Left ventricle myocardium superior (tissue), 1 donor: Measurements from ENCODE around the gene HEYL. TPM values are rescaled to one million over a fixed set of nuclear protein-coding genes. Genes with fewer than 3 reads are reported as not detected.
"Not testable (repeated sequence)": the region's sequence is repeated elsewhere in the genome, so short reads cannot be mapped to it uniquely, and the experiment has no call there.

Experiments
- ATAC-seq: fragments of 200-7000 bp; cut with Tn5 transposase; one replicate; pipeline ENCODE4 v1.9.1; 2020; ENCODE audit warnings: mild to moderate bottlenecking, moderate library complexity
- DNase-seq: peaks from one replicate; pipeline ENCODE4 v3.0.0-alpha.2; 2020
- intact Hi-C: fragments of 100-400 bp; cut with micrococcal nuclease; formaldehyde crosslinking; loops from one replicate; pipeline ENCODE4 v1.11.0; 2022
- total RNA-seq: library from RNA; stranded (reverse); fragmentation: NEBNext Ultra II Directional; extraction: Animal tissue kit (Norgen Biotek cat#: 25700); gene quantifications from one replicate; pipeline ENCODE4 v1.2.1, GENCODE V29; 2021
- donor health status: DM: no; HTN: yes; CAD: no; lungs with severe emphysema.

HEYL gene
- total RNA-seq, 1 donor from 2014 or later, result 15.0 TPM

DNA sequence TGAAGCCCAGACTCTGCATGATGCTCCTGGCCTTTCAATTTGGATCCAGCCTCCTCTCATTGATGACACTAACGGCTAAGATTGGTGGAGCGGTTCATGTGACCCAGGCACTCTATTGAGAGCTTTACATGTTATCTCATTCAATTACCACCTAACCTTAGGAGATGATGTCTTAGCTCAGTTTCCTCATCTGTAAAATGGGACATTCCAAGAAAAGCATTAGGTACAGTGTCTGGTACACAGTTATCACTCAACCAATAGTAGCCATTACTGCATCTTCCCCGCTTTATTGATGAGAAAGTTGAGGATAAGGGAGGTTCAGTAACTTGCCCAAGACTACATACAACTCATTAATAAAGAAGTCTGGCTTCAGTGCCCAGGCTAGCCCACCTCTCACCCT is 17.0 kb downstream of the HEYL start:
- DNase-seq, result no peak
- intact Hi-C loops, result no loop called here
- ATAC-seq, result no peak

DNA sequence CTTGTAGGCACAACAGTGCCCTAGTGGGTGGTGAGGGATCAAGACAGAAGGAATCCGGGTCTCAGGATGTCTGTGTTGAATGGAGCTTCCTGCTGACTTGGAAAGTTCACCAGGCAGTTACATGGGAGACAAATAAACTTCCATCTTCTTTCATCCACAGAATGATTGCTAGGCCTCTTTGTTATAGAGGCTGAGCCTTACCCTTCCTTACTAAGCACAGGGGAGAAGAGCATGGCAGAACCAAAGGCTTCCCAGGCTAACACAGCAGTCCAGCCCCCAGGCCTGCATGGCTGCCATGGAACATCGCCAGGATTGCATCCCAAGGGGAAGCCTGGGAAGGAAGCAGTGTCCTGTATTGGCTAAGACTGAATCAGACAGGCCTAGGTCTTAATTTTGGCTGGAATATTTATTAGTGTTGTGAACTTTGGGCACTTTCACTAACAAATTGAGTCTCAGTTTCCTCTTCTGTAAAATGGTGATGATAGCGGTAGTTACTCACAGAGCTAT is 18.7 kb downstream of the HEYL start:
- DNase-seq (peak; percentile 71), ATAC-seq (no peak)
- intact Hi-C loops, result no loop called here

DNA sequence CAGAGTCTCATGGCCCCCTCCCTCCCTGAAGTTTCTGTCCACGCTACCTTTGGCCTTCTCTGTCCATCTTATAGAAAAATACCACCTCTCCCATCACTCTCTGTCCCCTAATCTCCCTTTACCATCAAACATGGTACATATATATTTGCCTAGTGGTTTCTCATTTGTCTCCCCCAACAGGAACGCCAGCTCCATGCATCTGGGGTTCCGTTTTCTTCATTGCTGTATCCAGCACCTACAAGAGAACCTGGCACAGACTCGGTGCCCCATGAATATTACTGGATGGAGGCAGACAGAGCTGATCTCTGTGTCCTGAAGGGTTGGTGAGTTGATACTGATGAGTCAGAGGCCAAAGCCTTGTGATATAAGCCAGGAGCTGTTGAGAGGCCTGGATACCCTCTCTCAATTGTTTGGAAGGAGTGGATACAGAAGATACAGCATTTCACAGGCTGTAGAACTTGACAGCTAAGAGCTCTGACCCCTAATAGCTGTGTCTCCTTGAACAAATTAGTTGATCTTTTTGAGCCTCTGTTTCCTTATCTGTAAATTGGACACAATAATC is 21.9 kb downstream of the HEYL start:
- DNase-seq (no peak), ATAC-seq (peak; percentile 33)
- intact Hi-C loops, result no loop called here

DNA sequence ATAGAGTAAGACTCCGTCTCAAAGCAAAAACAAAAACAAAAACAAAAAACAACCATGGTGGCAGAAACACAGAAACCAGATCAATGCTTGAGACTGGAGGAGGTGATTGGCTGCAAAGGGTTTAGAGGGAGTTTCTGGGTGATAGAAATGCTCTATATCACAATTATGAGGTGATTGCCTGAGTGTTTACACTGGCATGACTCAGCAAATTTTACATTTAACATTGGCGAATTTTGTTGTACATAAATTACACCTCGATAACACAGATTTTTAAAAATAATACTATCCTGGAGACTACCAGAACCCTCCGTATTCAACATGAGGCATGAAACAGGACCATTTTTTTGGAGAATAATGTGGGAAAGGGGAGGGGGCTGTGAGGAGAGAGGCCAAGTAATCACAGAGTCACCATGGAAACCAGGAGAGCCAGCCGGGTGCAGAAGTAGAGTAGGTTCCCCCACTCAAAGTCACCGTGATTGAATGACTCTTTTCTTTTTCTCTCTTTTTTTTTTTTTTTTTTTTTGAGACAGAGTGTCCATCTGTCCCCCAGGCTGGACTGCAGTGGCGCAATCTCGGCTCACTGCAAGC is 24.3 kb downstream of the HEYL start:
- intact Hi-C loops, result no loop called here
- ATAC-seq (no peak), DNase-seq (no peak)

DNA sequence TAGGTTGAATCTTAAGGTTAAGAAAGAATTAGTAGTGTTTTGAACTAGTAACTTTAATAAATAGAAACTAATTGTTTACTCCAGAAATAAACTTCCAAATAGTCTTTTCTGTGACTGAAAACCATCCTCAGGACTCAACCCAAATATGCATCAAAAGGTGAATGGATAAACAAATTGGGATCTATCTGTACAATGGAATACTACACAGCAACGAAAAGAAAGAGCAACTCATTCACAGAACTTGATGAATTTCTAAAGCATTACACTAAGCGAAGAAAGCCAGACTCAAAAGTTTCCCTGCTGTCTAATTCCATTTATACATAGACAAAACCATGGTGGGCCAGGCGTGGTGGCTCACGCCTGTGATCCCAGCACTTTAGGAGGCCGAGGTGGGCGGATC is 25.0 kb downstream of the HEYL start:
- ATAC-seq (no peak), DNase-seq (no peak)
- intact Hi-C loops, result no loop called here

DNA sequence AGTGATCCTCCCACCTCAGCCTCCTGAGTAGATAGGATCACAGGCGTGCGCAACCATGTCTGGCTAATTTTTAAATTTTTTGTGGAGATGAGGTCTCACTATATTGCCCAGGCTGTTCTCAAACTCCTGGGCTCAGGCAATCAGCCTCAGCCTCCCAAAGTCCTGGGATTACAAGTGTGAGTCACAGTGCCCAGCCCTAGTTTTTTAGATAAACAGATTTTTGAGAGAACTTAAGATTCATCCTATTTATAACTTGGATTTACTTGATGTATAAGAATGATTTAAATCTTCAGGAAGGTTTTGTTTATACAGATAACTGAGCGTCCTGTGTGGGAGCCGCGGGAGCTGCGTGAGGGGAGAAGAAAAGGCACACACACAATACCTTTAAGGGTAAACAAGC is 26.2 kb downstream of the HEYL start:
- DNase-seq (no peak), ATAC-seq (no peak)
- intact Hi-C loops, result no loop called here

DNA sequence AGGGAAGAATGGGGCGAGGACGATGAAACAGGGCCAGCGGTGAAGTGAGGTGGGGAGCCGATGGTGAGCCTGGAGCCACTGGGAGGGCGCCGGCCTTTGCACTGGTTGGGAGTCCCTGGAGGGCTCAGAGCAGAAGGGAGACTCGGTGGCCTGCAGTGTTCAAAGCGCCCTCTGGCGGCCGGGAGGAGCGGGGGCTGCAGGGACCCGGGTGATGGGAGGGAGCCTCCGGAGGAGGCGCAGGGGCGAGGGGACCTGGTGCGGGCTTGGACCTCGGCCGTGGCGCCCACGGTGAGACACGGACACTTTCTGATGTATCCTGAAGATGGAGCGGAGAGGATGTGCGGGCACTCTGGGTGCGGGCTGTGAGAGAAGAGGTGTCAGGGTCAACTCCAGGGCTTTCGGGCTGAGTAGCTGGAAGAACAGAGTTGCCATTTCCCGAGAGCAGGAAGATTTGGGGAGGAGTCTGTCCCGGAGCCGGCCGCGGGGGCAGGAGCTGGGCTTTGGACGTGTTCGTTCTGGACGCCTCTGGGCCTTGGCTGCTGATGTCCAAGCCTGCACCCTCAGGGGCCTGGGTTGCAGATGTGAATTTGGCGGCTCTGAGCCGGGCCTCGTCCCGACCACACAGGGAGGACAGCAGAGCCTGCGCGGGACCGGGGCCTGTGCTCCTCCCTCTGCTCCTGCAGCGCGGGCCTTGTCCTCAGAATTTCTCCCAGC is 29.7 kb downstream of the HEYL start:
- DNase-seq (peak; percentile 88), ATAC-seq (peak; percentile 91)
- intact Hi-C loops, result loop anchor here (5.0 kb wide), 1 partner anchor 43 kb away; no protein-coding TSS in a partner anchor

DNA sequence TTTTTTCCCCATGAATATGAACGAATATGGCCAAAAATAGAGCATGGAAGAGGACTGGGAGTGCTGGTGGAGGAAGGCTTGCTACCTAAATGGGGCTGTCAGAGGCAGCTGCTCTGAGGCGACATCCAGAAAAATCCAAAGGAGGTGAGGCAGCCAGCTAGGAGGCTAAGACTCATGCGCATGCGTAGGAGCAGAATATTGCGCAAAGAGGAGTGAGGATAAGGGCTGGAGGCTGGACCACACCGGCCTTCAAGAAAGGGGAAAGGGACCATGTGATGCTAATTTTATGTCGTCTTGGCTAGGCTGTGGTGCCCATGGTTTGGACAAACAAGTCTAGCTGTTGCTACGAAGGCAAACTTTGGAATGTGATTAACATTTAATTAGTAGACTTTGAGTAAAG is 30.5 kb downstream of the HEYL start:
- intact Hi-C loops, result loop anchor here (5.0 kb wide), 1 partner anchor 43 kb away; no protein-coding TSS in a partner anchor
- DNase-seq (no peak), ATAC-seq (peak; percentile 6)

DNA sequence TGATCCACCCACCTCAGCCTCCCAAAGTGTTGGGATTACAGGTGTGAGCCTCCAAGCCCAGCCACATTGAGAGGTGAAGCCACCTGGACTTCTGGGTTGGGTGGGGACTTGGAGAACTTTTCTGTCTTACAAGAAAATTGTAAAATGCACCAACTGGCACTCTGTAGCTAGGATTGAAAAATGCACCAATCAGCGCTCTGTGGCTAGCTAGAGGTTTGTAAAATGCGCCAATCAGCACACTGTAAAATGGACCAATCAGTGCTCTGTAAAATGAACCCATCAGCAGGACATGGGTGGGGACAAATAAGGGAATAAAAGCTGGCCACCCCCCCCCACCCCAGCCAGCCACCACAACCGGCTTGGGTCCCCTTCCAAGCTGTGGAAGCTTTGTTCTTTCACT is 35.8 kb downstream of the HEYL start:
- ATAC-seq, DNase-seq, intact Hi-C loops: not testable (repeated sequence)

DNA sequence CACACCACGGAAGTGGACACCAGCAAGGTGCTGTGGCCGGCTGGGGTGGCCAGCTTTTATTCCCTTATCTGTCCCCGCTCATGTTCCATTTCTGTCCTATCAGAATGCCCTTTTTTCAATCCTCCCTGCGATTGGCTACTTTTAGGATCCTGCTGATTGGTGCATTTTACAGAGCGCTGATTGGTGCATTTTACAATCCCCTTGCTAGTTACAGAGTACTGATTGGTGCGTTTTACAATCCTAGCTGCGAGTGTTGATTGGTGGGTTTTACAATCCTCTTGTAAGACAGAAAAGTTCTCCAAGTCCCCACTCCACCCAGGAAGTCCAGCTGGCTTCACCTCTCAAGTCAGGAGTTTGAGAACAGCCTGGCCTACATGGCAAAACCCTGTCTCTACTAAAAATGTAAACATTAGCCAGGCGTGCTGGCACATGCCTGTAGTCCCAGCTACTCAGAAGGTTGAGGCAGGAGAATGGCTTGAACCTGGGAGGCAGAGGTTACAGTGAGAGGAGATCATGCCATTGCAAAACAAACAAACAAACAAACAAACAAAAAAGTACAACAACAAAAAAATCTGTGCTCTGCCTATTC is 37.7 kb downstream of the HEYL start:
- ATAC-seq, intact Hi-C loops, DNase-seq: not testable (repeated sequence)

DNA sequence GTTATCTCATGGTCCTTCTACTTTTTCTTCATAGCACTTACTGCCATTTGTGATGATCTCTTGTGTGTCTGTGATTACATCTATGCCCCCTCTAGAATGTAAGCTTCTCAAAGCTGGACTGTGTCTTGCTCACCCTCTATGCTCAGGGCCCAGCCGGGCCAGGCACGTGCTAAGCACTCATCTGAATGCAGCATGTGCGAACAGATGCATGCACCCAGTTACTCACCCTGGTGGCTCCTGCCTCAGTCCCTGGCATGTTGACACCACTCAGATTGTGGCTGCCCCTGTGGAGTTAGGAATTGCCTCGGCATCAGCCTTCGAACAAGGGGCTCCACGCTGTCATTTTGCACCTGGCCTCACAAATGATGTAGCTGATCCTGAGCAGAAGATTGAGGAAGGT is 43.3 kb downstream of the HEYL start:
- DNase-seq, result no peak
- ATAC-seq, result no peak
- intact Hi-C loops, result no loop called here

DNA sequence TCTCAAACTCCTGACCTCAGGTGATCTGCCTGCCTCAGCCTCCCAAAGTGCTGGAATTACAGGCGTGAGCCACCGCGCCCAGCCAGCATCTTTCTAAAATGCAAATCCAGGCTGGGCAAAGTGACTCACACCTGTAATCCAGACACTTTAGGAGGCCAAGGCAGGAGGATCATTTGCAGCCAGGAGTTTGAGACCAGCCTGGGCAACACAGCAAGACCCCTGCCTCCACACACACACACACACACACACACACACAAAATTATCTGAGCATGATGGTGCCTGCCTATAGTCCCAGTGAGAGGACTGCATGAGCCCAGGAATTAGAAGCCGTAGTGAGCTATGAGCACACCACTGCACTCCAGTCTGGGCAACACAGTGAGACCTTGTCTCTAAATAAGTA is 46.1 kb downstream of the HEYL start:
- intact Hi-C loops, result no loop called here
- DNase-seq (no peak), ATAC-seq (no peak)

DNA sequence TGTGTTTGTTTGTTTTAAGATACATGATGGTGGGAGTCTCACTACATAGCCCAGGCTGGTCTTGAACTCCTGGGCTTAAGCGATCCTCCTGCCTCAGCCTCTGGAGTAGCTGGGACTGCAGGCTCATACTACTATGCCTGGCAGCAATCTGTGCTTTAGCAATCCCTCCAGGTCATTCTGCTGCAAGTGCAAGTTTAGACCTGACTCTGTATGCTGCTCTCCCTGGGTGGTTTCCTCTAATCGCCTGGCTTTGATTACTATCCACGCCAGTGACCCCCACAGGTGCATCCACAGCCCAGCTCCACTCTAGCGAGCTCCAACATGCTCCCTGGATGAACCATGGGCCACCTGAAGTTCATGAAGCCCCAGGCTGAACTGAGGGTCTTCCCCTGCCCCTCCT is 47.4 kb downstream of the HEYL start:
- no peak for DNase-seq
- ATAC-seq, result no peak
- intact Hi-C loops, result no loop called here

DNA sequence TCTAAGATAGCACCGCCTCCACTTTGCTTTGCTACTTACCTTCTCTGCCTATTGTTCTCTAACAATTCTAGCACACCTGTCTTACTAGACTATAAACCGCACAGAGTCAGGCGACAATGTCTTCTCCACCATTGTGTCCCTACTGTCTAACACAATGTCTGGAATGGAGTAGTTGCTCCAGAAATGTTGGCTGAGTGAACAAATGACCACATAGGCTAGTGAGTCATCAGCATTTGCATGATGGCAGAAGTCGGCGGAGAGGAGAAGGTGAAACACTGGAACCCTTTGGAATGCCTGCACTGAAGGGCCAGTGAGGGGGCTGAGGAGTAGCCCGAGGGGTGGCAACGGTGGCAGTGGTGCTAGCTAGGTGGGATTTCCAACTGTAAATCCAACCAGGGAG is 48.9 kb downstream of the HEYL start:
- DNase-seq (no peak), ATAC-seq (no peak)
- intact Hi-C loops, result no loop called here

DNA sequence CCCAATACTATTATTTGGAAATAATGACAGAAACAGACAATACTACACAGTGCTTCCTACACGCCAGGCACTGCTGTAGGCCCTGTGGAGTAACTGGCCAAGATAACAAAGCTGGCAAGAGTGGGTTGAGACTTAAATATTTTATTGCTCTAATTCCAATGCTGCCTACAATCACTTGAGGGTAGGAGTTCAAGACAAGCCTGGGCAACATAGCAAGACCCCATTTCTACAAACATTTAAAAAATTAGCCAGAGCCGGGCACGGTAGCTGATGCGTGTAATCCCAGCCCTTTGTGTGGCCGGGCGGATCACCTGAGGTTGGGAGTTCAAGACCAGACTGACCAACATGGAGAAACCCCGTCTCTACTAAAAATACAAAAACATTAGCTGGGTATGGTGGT is 53.5 kb downstream of the HEYL start:
- ATAC-seq, result no peak
- DNase-seq, result no peak
- intact Hi-C loops, result no loop called here

DNA sequence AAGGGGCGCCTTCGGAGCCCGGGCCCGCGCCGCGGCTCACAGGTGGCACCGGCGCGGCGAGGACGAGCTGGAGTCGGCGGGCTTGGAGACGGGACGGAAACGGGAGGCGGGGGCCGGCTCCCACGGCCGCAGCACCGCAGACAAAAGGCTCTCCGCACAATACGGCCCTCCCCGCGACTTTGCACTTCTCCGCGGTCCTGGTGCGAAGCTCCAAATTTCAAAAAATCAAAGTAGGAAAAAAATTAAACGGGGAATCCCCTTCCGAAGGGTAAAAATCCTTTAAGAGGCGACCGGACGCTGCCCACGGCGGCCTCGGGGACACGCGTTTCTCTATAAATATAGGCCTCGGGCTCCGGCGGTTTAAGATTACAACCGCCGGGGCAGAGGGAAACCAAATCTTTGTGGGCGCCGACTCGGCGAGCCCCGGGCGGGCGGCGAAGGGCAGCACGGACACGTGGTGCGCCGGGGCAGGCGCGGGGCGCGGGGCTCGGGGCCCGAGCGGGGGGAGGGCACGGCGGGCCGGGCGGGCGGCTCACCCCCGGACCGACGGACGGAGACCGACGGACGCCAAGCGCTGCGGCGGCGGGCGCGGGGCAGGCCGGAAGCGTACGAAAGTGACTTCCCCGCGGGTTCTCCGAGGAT is 63.3 kb downstream of the HEYL start:
- intact Hi-C loops, result no loop called here
- peak; percentile 46 for ATAC-seq
- peak; percentile 53 for DNase-seq

DNA sequence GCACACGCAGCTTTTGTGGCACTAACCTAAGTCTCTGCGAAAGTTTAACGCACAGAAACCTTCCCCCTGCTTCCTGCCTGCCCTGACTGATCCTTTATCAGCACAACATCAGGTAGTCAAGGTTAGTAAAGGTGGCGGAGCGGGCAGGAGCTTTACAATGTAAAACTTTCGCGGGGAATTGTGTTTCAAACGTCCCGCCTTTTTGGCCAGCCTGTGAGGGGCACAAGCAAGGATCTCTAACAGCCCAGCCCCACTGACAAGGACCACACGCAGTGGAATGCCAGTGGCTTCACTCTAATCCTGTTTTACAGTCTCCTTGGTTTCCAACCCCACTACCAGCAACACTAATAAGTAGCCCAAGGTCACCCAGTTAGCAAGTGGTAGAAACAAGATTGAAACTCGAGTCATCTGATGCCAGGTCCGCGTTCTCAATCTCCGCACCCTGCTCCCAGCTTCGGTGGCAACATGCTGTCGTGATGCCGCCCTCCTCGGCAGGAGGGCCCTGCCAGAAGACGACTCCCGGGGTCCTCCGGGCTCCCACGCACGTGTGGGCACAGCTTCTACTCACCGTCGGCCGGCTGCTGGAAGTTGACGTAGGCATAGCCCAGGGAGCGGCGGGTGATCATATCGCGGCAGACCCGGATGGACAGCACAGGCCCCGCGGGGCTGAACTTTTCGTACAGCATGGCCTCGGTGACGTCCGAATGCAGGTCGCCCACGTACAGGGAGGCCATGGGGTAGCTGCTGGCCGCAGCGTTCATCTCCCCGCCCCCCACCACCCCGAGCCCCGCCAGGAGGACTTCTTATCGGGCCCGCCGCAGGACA is 64.0 kb downstream of the HEYL start:
- DNase-seq (peak; percentile 69), ATAC-seq (peak; percentile 53)
- intact Hi-C loops, result no loop called here

DNA sequence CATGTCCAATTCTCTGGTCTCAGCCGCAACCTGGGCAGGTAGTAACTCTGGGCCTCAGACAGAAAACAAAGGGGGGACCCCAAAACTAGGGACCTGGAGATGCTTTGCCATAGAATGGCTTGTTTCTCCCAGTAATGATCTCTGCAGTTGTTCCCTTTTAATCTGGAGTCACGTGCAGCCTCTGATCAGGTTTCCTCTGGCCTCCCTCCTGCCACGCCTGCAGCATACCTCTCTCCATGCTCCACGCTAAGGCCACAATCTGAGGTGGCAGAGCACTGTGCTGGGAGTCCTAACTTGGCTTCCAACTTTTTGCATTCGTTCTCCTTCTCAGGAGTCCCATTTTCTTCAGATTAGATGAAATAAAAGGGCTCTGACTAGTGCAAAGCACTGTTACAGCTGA is 64.8 kb downstream of the HEYL start:
- DNase-seq (no peak), ATAC-seq (peak; percentile 47)
- intact Hi-C loops, result no loop called here
